AG10803 (cell line): ENCODE results near the gene FAXC.

Experiments used
- DNase-seq: peaks from one replicate; pipeline ENCODE4 v3.0.0; 2010; ENCODE audit warnings: low read depth
- H3K4me3 ChIP-seq: 2 replicates; pipeline ENCODE4 v1.5.1; 2011; ENCODE audit warnings: mild to moderate bottlenecking, low read length, control low read depth
- TF ChIP-seq, protein P1 (sequence below): conservative IDR thresholded peaks from 2 replicates; pipeline ENCODE4 v1.5.1; 2011; ENCODE audit warnings: mild to moderate bottlenecking, low read length, control low read depth, inconsistent platforms

The FAXC gene

DNA sequence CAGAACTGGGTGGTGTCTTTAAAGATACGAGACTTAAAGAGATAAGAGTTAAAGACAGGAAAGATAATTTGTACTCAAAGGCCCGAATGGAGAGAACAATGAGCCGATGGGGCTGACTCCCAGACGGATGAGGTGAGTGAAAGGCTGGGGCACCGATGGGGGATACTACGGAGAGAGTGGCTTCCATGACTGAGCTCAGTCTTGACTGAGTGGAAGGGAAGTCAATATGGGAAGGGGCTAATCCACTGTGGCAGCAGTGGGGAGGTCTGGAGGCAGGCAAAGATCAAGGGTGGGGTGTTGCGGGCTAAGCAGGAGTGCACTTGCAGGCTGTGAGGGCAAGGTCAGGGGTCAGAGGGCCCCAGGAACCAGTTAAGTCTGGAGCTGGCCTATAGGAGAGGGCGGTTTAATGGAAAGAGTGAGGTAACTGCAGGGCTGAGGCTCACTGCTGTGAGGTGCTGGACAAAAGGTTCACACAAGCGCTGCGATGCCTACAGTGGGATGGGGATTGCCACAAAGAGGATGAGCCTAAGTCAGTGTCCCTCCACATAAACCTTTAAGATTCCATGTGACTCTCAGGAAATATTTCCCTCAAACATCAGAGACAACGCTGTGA lies 42.1 kb downstream of the FAXC start:
- DNase-seq: no peak
- H3K4me3 ChIP-seq: no peak overlapping the region
- TF ChIP-seq, protein P1, sequence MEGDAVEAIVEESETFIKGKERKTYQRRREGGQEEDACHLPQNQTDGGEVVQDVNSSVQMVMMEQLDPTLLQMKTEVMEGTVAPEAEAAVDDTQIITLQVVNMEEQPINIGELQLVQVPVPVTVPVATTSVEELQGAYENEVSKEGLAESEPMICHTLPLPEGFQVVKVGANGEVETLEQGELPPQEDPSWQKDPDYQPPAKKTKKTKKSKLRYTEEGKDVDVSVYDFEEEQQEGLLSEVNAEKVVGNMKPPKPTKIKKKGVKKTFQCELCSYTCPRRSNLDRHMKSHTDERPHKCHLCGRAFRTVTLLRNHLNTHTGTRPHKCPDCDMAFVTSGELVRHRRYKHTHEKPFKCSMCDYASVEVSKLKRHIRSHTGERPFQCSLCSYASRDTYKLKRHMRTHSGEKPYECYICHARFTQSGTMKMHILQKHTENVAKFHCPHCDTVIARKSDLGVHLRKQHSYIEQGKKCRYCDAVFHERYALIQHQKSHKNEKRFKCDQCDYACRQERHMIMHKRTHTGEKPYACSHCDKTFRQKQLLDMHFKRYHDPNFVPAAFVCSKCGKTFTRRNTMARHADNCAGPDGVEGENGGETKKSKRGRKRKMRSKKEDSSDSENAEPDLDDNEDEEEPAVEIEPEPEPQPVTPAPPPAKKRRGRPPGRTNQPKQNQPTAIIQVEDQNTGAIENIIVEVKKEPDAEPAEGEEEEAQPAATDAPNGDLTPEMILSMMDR: no peak

DNA sequence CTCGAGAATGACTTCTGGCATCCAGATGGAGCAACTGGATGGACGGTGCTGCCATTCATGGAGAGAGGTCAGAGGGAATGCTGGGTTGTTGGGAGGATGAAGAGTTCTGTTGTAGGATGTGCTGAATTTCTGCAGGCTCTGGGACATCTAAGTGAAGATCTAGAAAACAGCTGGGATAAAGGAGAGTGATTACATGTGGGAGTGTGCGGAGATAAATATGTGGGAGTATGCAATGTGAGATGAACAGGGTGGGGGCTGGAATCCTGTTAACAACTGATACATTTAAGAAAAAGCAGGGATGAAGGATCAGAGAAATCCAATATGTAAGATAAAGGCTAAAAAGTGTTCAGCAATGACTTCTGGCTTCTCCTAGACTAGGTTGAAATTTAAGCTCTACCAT lies 43.1 kb downstream of the FAXC start:
- no peak overlapping the region for H3K4me3 ChIP-seq
- TF ChIP-seq, protein P1: no peak
- no peak for DNase-seq

DNA sequence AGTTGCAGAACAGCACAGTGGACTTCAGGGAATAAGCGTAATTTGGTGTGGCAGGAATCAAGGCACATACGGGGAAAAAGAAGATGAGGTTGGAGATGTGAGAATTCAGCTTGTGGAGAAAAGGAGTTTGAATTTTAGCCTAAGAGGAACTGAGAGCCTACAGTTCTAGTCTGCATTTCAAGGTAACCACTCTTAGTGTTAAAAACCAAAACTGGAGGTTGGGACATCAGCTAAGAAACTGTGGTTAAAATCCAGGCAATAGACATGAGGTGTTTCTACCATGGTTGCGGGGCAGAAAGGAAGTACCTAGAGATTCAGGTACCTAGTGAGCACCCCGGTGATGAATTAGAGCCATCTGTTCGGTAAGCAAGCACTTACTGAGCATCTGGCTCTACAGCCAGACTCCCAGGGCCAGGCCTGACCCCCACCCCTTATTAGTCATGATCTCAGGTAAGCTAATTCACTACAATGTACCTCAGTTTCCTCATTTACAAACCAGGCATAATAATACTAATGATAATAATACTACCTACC lies 44.4 kb downstream of the FAXC start:
- TF ChIP-seq, protein P1: no peak
- DNase-seq: no peak
- no peak overlapping the region for H3K4me3 ChIP-seq

DNA sequence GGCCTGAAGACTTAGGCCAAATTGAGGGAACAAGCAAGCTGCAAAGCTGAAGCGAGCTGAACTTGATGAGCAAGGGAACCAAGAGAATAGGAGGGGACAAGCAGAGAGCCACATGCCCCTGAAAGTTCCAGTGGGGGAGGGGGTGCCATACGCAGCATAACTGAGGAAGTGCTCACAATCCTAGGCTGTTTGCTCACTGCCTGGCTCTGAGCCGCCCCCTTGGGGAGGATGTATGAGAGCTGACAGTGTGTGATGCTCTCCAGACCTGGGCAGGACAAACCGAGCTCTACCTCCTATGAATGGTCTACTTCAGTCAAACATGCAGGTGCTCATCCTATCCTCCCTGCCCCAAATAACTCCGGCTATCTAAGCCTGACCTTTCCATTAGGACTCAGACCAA lies 52.1 kb downstream of the FAXC start:
- TF ChIP-seq, protein P1: no peak
- no peak for DNase-seq
- H3K4me3 ChIP-seq: no peak overlapping the region

DNA sequence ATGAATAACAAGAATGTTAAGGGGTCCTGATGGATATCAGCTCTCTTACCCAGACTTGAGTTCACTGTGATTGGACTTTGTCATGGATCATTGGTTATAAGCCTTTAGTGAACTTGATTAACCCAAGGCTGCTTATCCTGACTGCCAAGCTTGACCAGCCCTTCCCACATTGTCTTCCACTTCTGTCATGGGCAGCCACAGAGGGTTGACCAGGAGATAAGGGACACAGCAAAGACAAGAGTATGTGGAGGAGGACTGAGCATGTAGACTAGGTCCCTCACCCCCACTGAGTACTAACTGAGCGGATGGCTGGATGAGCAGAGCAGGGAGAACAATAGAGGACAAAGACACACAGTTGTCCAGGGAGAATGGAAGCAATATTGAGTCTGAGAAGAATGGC lies 52.5 kb downstream of the FAXC start:
- no peak overlapping the region for H3K4me3 ChIP-seq
- DNase-seq: no peak
- TF ChIP-seq, protein P1: no peak

DNA sequence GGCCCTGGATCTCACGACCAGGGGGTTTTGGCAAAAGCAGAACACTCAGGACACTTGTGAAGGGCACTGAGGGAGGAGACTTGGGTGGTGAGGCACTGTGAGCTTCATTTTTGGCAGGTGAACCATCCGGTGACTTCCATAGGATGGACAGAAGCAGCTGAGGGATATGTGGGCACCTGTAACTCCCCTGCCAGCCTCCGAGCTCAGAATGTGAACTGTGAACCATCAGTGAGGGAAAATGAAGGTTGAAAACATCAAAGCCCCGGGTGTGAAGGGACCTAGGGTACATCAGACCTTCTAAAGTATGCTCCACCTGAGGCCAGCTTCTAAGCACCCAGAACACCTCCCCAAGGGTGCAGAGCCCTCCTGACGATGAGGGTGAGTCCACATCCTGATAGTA lies 53.2 kb downstream of the FAXC start:
- TF ChIP-seq, protein P1: no peak
- no peak overlapping the region for H3K4me3 ChIP-seq
- no peak for DNase-seq

DNA sequence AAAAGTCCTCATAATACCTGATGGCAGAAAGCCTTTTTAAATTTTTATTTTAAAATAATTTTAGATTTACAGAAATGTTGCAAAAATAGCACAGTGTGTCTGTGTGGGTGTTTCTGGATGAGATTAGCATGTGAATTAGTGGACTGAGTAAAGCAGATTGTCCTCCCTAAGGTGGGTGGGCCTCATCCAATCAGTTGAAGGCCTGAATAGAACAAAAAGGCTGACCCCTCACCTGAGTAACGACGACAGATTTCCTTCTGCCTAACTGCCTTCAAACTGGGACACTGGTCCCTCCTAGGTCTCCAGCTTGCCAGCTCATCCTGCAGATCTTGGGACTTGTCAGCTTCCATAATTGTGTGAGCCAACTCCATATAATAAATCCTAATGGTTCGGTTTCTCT lies 54.2 kb downstream of the FAXC start:
- no peak overlapping the region for H3K4me3 ChIP-seq
- TF ChIP-seq, protein P1: no peak
- DNase-seq: no peak
